Osteoblast (primary cell): ENCODE data around the gene ATOH8. TPM values are rescaled to one million over a fixed set of nuclear protein-coding genes. Genes with fewer than 3 reads are reported as not detected.

ENCODE experiments used
- DNase-seq: peaks from one replicate; pipeline ENCODE4 v3.0.0; 2011; ENCODE audit warnings: low spot score, mixed read lengths; ENCODE audit not compliant: insufficient read length; ENCODE audit errors: missing footprints
- H2AFZ ChIP-seq: 2 replicates; pipeline ENCODE4 v1.6.0; 2011; ENCODE audit warnings: mild to moderate bottlenecking, low read length
- H3K27ac ChIP-seq: 2 replicates; pipeline ENCODE4 v1.5.1; 2011; ENCODE audit warnings: mild to moderate bottlenecking, low read depth, low read length, moderate library complexity
- H3K27me3 ChIP-seq: 2 replicates; pipeline ENCODE4 v1.6.0; 2012; ENCODE audit warnings: mild to moderate bottlenecking, control low read depth, inconsistent platforms, low read length, moderate library complexity; ENCODE audit not compliant: insufficient read depth
- H3K36me3 ChIP-seq: 2 replicates; pipeline ENCODE4 v1.5.1; 2011; ENCODE audit warnings: mild to moderate bottlenecking, low read length, control low read depth, moderate library complexity; ENCODE audit not compliant: insufficient read depth
- H3K4me1 ChIP-seq: 2 replicates; pipeline ENCODE4 v1.5.1; 2011; ENCODE audit warnings: mild to moderate bottlenecking, low read length, control low read depth, moderate library complexity; ENCODE audit not compliant: insufficient read depth
- H3K4me2 ChIP-seq: 2 replicates; pipeline ENCODE4 v1.6.0; 2011; ENCODE audit warnings: mild to moderate bottlenecking, low read length; ENCODE audit not compliant: insufficient read depth
- H3K4me3 ChIP-seq: fragments of 200-600 bp; sonication (generic); 3 replicates; pipeline ENCODE4 v1.5.1; 2012; ENCODE audit warnings: mild to moderate bottlenecking, low read length, inconsistent platforms; ENCODE audit not compliant: insufficient read depth
- H3K79me2 ChIP-seq: 2 replicates; pipeline ENCODE4 v1.6.0; 2012; ENCODE audit warnings: mild to moderate bottlenecking, low read length, control low read depth, inconsistent platforms; ENCODE audit not compliant: insufficient read depth
- H3K9me3 ChIP-seq: 2 replicates; pipeline ENCODE4 v1.5.1; 2011; ENCODE audit warnings: low read depth, low read length, control low read depth
- H4K20me1 ChIP-seq: 2 replicates; pipeline ENCODE4 v1.6.0; 2012; ENCODE audit warnings: mild to moderate bottlenecking, low read length, control low read depth; ENCODE audit not compliant: insufficient read depth
- total RNA-seq: library from RNA; depleted of rRNA; stranded (reverse); fragments of >200 nt; gene quantifications from 2 replicates; pipeline ENCODE4 v1.2.3, GENCODE V29; 2012
- TF ChIP-seq, protein P1 (sequence below): IDR thresholded peaks from 2 replicates; pipeline ENCODE4 v1.5.1; 2011; ENCODE audit warnings: mild to moderate bottlenecking, low read depth, low read length, moderate library complexity; ENCODE audit errors: extremely low read depth

The ATOH8 gene
- total RNA-seq, 1 donor = 35.1 TPM

DNA sequence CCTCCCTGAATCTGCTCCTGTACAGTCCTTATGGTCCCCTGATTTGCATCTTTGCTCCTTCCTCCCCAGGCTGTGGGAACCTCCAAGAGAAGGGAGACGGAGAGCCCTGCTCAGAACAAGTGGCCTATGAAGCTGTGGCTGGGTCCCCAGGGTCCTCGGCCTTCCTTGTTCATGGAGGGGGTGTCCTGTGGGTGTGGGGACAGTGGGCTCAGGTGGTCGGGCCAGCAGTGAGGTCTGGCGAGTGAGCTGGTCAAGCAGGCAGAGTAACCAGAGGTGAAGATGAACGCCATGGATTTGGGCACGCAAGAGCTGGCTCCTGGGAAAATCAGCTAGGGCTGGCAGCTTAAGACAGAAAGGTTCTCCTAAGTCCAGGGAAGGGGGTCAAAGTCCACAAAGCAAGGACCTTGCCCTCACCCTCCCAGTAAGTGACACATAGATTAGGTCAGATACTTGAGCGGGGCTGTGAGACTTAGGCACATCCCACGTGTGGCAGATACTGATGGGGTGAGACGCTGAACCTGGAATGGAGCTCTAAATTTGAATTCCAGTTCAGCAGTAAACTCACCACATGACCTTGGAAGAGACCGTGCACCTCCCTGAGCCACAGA lies 34.8 kb upstream of the ATOH8 start:
- no peak overlapping the region for H2AFZ ChIP-seq
- TF ChIP-seq, protein P1, sequence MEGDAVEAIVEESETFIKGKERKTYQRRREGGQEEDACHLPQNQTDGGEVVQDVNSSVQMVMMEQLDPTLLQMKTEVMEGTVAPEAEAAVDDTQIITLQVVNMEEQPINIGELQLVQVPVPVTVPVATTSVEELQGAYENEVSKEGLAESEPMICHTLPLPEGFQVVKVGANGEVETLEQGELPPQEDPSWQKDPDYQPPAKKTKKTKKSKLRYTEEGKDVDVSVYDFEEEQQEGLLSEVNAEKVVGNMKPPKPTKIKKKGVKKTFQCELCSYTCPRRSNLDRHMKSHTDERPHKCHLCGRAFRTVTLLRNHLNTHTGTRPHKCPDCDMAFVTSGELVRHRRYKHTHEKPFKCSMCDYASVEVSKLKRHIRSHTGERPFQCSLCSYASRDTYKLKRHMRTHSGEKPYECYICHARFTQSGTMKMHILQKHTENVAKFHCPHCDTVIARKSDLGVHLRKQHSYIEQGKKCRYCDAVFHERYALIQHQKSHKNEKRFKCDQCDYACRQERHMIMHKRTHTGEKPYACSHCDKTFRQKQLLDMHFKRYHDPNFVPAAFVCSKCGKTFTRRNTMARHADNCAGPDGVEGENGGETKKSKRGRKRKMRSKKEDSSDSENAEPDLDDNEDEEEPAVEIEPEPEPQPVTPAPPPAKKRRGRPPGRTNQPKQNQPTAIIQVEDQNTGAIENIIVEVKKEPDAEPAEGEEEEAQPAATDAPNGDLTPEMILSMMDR = no peak
- H3K4me2 ChIP-seq = no peak overlapping the region

DNA sequence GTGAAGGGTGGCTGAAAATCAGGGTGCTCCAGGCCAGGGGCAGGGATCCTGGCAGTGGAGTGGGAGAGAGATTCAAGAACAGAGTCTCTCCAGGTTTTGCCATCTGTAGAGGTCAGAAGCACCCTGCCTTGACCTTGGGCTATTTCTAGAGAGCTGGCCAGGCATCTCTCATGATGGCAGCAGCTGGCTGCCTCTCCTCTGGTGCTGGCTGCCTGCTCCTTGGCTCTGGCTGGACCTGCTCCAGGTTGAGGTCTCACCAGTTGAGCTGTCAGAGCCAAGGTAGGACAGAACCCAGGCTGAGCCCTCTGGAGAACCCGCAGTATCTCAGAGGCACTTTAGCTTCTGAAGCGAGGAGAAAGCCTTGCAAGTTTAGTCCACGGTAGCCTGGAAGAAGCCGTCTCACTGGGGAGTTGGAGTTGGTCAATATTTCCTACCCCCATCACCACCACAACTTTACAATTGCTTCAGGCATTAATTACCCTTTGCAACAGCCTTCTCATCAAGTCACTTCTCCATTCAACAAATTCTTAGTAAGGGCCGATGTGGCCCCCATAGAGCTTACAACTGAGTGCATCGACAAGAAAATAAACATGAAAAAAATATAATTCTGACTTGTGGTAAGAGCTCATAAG lies 34.1 kb upstream of the ATOH8 start:
- DNase-seq = no peak
- Histone ChIP-seq H3K4me3 (no peak overlapping the region), H3K27ac (no peak overlapping the region), H3K4me2 (no peak overlapping the region), H3K36me3 (no peaks in the 10 kb centered on the region), H3K79me2 (no peaks in the 10 kb centered on the region), H3K4me1 (peaks cover 10% of the 10 kb centered on the region), H3K9me3 (no peaks in the 10 kb centered on the region), H3K27me3 (peaks cover 8% of the 10 kb centered on the region), H2AFZ (no peak overlapping the region), H4K20me1 (no peaks in the 10 kb centered on the region)
- TF ChIP-seq, protein P1 = no peak

More for the DNA sequence above, 34.8 kb upstream of the ATOH8 start:
- peaks cover 8% of the 10 kb centered on the region for H3K27me3 ChIP-seq
- H3K9me3 ChIP-seq = no peaks in the 10 kb centered on the region
- H3K27ac ChIP-seq = no peak overlapping the region
- H3K4me1 ChIP-seq = peaks cover 3% of the 10 kb centered on the region
- H3K79me2 ChIP-seq = no peaks in the 10 kb centered on the region
- no peaks in the 10 kb centered on the region for H4K20me1 ChIP-seq
- DNase-seq = no peak
- H3K4me3 ChIP-seq = no peak overlapping the region
- H3K36me3 ChIP-seq = no peaks in the 10 kb centered on the region

DNA sequence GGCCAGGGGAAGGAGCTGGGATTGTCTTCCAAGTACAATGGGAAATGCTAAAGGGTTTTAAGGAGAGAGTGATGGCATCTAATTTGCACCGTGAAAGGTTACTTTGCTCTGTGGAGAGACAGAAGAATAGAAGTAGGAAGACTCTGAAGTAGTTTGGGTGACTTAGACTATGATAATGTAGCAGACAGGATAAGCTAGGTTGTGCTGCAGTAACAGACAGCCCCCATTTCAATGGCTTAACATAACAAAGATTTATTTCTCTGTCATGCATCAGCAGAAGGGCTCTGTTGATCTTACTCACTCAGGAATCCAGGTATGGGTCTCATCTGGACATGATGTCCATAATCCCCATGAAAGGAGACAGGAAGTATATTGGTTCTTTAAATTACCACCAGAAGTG lies 33.3 kb upstream of the ATOH8 start:
- TF ChIP-seq, protein P1 = no peak
- no peaks in the 10 kb centered on the region for H3K79me2 ChIP-seq
- no peak overlapping the region for H3K4me2 ChIP-seq
- H3K9me3 ChIP-seq = no peaks in the 10 kb centered on the region
- H3K36me3 ChIP-seq = no peaks in the 10 kb centered on the region
- peaks cover 5% of the 10 kb centered on the region for H3K27me3 ChIP-seq
- H3K4me3 ChIP-seq = no peak overlapping the region
- no peaks in the 10 kb centered on the region for H4K20me1 ChIP-seq
- DNase-seq = no peak
- peaks cover 10% of the 10 kb centered on the region for H3K4me1 ChIP-seq
- H3K27ac ChIP-seq = no peak overlapping the region
- H2AFZ ChIP-seq = no peak overlapping the region

DNA sequence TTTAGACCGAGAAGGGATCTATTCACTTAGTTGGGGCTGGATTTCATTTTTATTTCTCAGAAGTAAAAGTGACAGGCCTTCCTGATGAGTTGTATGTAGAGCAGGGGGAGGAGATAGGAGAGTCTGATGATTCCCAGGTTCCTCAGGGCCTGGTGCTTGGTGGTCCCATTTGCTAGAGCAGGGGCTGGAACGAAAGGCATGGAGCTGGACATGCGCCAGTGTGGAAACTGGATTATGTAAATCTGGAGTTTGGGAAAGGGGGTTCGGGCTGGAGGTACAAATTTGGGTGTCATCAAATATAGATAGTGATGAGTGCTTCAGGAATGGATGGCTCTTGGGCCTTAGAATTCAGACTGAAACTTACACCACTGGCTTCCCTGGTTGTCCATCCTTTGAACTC lies 32.1 kb upstream of the ATOH8 start:
- Histone ChIP-seq H3K4me3 (no peak overlapping the region), H2AFZ (no peak overlapping the region), H3K79me2 (no peaks in the 10 kb centered on the region), H3K4me1 (peaks cover 10% of the 10 kb centered on the region), H4K20me1 (no peaks in the 10 kb centered on the region), H3K36me3 (no peaks in the 10 kb centered on the region), H3K27ac (no peak overlapping the region), H3K9me3 (no peaks in the 10 kb centered on the region), H3K27me3 (peaks cover 3% of the 10 kb centered on the region), H3K4me2 (no peak overlapping the region)
- no peak for DNase-seq
- TF ChIP-seq, protein P1 = no peak
